ENCODE data around the gene EDN2.

EDN2 gene

DNA sequence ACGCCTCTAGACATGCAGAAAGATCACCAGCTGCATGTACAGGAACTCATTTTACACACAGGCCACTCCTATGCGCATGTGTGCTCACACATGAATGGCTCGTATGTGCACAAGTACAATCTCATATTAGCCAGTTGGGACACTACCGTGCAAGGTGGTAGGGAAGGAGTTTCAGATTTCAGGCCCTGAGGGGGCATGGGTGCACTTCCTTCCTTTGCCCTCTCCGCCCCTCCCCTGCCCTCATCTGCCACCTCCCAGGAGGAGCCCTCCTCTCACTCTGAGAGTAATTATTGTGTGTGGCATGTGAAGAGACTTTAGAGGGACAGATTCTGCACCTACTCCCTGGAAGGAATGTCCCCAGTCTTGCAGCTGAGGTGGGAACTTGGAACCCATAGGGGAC lies 14.8 kb downstream of the EDN2 start:
- no peak for TF ChIP-seq CTCF (IDR thresholded peaks at IDR 0.05; ENCODE audit: low read depth, low read length, missing control alignments)
- in situ Hi-C loops (cut with HindIII; ENCODE audit: low sequenced_read_pairs): no loop called here
- no peak for DNase-seq (ENCODE audit: low read depth)
- H3K4me3 ChIP-seq (ENCODE audit: low read depth, low read length): no peak overlapping the region

DNA sequence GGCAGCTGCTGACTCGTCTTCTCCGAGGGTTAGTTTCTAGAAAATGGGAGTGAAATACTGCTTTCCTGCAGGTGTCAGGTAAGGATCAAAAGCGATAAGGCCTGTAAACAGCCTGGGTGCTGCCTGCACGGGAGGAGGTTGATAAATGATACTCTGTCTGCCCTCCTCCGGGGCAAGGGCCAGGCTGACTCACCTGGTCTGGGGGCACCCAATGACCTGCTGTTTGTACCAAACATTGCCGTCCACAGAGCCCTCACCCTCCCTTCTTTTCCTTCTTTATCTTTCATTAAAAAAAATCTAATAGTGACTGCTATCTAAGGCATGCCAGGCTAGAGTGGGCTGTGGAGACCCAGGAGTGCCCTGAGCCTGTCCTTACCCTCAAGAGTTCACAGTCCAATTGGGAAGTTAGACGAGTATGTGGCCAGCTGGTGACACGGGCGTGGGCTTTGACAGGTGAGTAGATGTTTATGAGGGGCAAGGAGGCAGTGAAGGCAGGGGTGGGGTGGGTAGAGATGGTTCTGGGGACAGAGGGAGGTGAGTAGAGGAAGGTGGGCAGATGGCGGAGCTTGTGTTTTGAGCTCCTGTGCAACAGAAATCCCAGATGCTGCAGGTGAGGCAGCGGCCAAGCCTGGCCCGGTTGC lies 16.2 kb downstream of the EDN2 start:
- in situ Hi-C loops (cut with HindIII; ENCODE audit: low sequenced_read_pairs): no loop called here
- no peak for TF ChIP-seq CTCF (IDR thresholded peaks at IDR 0.05; ENCODE audit: low read depth, low read length, missing control alignments)

DNA sequence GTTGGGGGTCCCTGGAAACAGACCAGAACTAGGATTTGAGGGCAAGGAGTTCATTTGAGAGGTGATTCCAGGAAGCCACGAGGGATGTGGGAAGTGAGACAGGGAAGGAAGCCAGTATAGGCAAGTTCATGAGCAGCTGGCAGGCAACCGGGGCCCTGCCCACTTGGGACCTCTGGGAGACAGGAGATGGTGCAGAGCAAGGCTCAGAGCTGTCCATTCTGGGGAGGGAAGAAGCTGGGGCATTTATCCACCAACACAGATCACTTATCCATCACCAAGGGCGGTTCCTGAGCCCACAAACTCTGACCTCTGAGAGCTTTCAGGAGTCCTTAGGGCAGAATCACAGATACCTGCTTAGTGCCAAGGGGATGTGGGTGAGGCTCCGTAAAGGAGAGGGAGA lies 16.8 kb downstream of the EDN2 start:
- in situ Hi-C loops (cut with HindIII; ENCODE audit: low sequenced_read_pairs): no loop called here
- DNase-seq (ENCODE audit: low read depth): no peak
- no peak overlapping the region for H3K4me3 ChIP-seq (ENCODE audit: low read depth, low read length)
- no peak for TF ChIP-seq CTCF (IDR thresholded peaks at IDR 0.05; ENCODE audit: low read depth, low read length, missing control alignments)

More for the DNA sequence above, 16.2 kb downstream of the EDN2 start:
- no peak for DNase-seq (ENCODE audit: low read depth)
- H3K4me3 ChIP-seq (ENCODE audit: low read depth, low read length): no peak overlapping the region

DNA sequence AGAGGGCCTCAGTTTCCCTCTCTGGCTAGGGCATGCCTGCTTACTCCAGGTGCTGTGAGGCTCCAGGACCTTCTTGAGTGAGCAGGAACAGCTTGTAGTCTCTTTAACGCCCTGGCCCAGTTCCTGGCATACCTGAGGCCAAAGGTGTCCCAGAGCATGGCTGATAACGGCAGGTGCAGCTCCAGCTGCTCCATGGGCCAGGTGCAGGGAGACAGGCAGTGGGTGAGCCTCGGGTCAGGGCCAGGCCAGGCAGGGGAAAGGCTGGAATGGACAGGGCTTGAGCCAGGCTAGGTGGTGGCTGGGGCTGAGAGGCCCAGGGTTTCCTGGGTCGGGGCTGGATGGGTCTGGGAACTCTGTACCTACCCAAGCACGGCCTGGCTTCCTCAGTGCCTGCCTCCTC lies 18.3 kb downstream of the EDN2 start:
- no peak overlapping the region for H3K4me3 ChIP-seq (ENCODE audit: low read depth, low read length)
- in situ Hi-C loops (cut with HindIII; ENCODE audit: low sequenced_read_pairs): no loop called here
- TF ChIP-seq CTCF (IDR thresholded peaks at IDR 0.05; ENCODE audit: low read depth, low read length, missing control alignments): no peak
- DNase-seq (ENCODE audit: low read depth): no peak

- no peak for TF ChIP-seq CTCF (IDR thresholded peaks at IDR 0.05; ENCODE audit: low read depth, low read length, missing control alignments)
- no peak for DNase-seq (ENCODE audit: low read depth)
- no peak overlapping the region for H3K4me3 ChIP-seq (ENCODE audit: low read depth, low read length)
- in situ Hi-C loops (cut with HindIII; ENCODE audit: low sequenced_read_pairs): no loop called here
Observed at GRCh38 chr1:41465741-41466140, 18.7 kb downstream of the EDN2 start.

DNA sequence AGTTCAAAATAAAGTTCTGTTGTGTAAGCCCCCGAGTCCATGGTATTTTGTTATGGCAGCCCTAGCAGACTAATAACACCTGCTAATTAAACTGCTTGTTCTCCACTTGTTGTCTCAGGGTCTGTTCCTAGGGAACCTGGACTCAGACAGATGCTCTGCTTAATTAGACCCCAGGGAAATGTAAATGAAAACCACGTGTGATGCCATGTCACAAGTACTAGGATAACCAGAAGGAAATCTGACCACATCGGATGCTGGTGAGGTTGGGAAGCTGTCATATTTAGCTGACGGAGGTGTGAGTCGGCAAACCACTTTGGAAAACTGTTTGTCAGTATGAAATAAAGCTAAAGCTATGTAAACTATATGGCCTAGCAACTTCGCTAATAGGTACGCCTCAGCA lies 19.6 kb downstream of the EDN2 start:
- H3K4me3 ChIP-seq (ENCODE audit: low read depth, low read length): no peak overlapping the region
- DNase-seq (ENCODE audit: low read depth): no peak
- no peak for TF ChIP-seq CTCF (IDR thresholded peaks at IDR 0.05; ENCODE audit: low read depth, low read length, missing control alignments)
- in situ Hi-C loops (cut with HindIII; ENCODE audit: low sequenced_read_pairs): no loop called here

Data from astrocyte of the cerebellum (primary cell).